ENCODE measurements around the gene SLC8A1. TPM values are rescaled to one million over a fixed set of nuclear protein-coding genes. Genes with fewer than 3 reads are reported as not detected.
A peak's percentile ranks its signal among the peaks of the same experiment; 100 is the strongest.

Gene SLC8A1
- total RNA-seq, 4 donors from 2014 or later: 2.2 to 45.0 (median 9.6) TPM

- Histone ChIP-seq H3K27ac (peak overlapping the region in 3 of 4 donors; percentile 40 to 76 (median 56)), H3K36me3 (no peaks in the 10 kb centered on the region), H3K4me1 (peaks cover 7 to 47% (median 11%) of the 10 kb centered on the region in 3 donors), H3K27me3 (no peaks in the 10 kb centered on the region), H3K4me3 (peak overlapping the region in 2 of 4 donors; percentile 15 to 49), H3K9me3 (no peaks in the 10 kb centered on the region)
- 31 to 66% methylated on average over 7 of the region's 7 CpGs for WGBS, 2 donors
- DNase-seq: no peak
- intact Hi-C loops (cut with DNase I): no loop called here
- TF ChIP-seq CTCF (IDR thresholded peaks at IDR 0.05): no peak
- no peak for TF ChIP-seq POLR2A (IDR thresholded peaks at IDR 0.05)
These were observed 169.5 kb downstream of the SLC8A1 start for GRCh38 chr2:40282428-40282827.

GRCh38 chr2:40281021-40281940, 170.6 kb downstream of the SLC8A1 start:
- H3K9me3 ChIP-seq: no peaks in the 10 kb centered on the region
- H3K4me1 ChIP-seq: peaks cover 7 to 47% (median 11%) of the 10 kb centered on the region in 3 donors
- no peak overlapping the region for H3K4me3 ChIP-seq
- no peaks in the 10 kb centered on the region for H3K36me3 ChIP-seq
- DNase-seq: no peak
- intact Hi-C loops (cut with DNase I): no loop called here
- no peak for TF ChIP-seq POLR2A (IDR thresholded peaks at IDR 0.05)
- no peak for TF ChIP-seq CTCF (IDR thresholded peaks at IDR 0.05)
- WGBS, 2 donors: 33 to 35% methylated on average over 3 of the region's 3 CpGs
- H3K27me3 ChIP-seq: no peaks in the 10 kb centered on the region
- H3K27ac ChIP-seq: peak overlapping the region; percentile 33 to 76 (median 48)

DNA sequence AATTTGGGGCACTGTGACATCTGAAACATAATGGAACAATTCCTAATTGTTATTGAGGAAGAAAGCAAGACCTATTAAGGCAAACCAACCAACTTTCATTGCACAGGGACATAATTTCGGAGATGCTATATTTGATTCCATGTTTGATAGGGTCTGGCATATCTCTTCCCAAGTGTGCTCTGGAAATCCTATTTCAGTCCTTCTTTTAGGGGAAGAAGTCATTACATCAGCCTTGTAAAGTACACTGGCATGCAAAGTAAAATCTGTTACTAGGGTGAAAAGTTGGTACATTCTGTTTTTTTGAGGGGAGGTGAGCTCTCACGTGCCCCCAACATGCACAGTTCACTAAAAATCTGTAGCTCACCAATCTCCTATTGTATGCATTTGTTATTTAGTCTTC, 172.4 kb downstream of the SLC8A1 start:
- Histone ChIP-seq H3K36me3 (no peaks in the 10 kb centered on the region), H3K27ac (peak overlapping the region in 1 of 4 donors; percentile 20), H3K4me1 (peaks cover 7 to 47% (median 11%) of the 10 kb centered on the region in 3 donors), H3K9me3 (no peaks in the 10 kb centered on the region), H3K27me3 (no peaks in the 10 kb centered on the region), H3K4me3 (peak overlapping the region in 1 of 4 donors; percentile 38)
- intact Hi-C loops (cut with DNase I): no loop called here
- TF ChIP-seq CTCF (IDR thresholded peaks at IDR 0.05) (no peak), POLR2A (IDR thresholded peaks at IDR 0.05) (no peak)
- no peak for DNase-seq
- 86 to 96% methylated on average over 2 of the region's 2 CpGs for WGBS, 2 donors

DNA sequence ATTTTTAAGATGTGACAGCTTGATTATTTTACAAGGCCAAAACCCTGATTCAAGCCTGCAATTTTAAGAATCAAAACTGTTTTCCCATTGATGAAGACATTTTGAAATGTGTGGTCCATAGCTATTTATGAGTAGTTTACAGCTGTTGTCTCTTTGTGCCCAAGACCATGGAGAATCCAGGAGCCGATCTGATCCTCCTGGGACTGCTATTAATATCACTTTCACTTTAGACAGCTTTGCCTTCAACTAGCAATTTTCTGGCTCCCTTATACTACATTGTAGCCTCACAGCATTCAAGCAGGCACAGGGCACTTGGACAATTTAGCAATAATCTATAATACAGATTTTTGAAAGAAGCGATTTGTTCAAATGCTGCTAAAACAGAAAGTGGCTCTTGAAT, 172.9 kb downstream of the SLC8A1 start:
- H3K27ac ChIP-seq: peak overlapping the region in 2 of 4 donors; percentile 20 to 41
- H3K4me3 ChIP-seq: peak overlapping the region in 1 of 4 donors; percentile 38
- H3K27me3 ChIP-seq: no peaks in the 10 kb centered on the region
- no peaks in the 10 kb centered on the region for H3K36me3 ChIP-seq
- intact Hi-C loops (cut with DNase I): no loop called here
- TF ChIP-seq CTCF (IDR thresholded peaks at IDR 0.05) (no peak), POLR2A (IDR thresholded peaks at IDR 0.05) (no peak)
- 40 to 43% methylated on average over 2 of the region's 2 CpGs for WGBS, 2 donors
- DNase-seq: no peak
- H3K4me1 ChIP-seq: peaks cover 7 to 49% (median 11%) of the 10 kb centered on the region in 3 donors
- H3K9me3 ChIP-seq: no peaks in the 10 kb centered on the region

DNA sequence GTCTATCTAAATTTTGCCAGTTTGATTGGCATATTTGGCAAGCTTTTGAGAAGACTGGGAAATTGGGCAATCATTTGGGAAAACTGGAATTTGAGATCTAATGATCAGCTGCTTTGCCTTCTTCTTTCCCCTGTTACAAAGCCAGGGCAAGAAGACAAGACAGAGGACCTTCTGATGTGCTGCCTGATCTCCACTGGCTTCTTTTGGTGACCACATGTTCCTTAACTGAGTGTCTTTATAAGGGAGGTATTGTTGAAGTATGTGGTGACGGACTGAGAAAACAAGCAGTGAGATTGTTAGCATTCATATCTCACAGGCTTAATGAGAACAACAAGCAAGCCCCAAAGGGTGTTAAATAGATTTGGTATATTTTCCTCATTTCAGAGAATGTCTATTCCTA, 175.8 kb downstream of the SLC8A1 start:
- no peaks in the 10 kb centered on the region for H3K9me3 ChIP-seq
- TF ChIP-seq CTCF (IDR thresholded peaks at IDR 0.05) (no peak), POLR2A (IDR thresholded peaks at IDR 0.05) (no peak)
- H3K4me3 ChIP-seq: no peak overlapping the region
- intact Hi-C loops (cut with DNase I): no loop called here
- no peaks in the 10 kb centered on the region for H3K27me3 ChIP-seq
- WGBS, 2 donors: 86 to 88% methylated on average over 1 of the region's 1 CpG
- DNase-seq: no peak
- no peak overlapping the region for H3K27ac ChIP-seq
- no peaks in the 10 kb centered on the region for H3K36me3 ChIP-seq
- H3K4me1 ChIP-seq: peaks cover 0 to 32% (median 6%) of the 10 kb centered on the region in 3 donors
